OCI-LY1 (cell line): ENCODE data around the gene OR2W1.

ENCODE experiments used
- H2AFZ ChIP-seq: fragments of 200-600 bp; sonication (generic), shearing (Covaris generic); 2 replicates; pipeline ENCODE4 v1.6.0; 2014; ENCODE audit warnings: antibody characterized with exemption, mild to moderate bottlenecking, low read length
- H3F3A ChIP-seq: fragments of 200-600 bp; sonication (generic), shearing (Covaris generic); 2 replicates; pipeline ENCODE4 v1.6.0; 2014; ENCODE audit warnings: mild to moderate bottlenecking, antibody characterized with exemption, low read length, moderate library complexity; ENCODE audit not compliant: insufficient read depth
- H3K27ac ChIP-seq: fragments of 200-600 bp; sonication (generic); 2 replicates; pipeline ENCODE4 v1.5.1; 2014; ENCODE audit warnings: low read length, mixed run types, mild to moderate bottlenecking, low read depth; ENCODE audit not compliant: poor library complexity, severe bottlenecking
- H3K27me3 ChIP-seq: fragments of 200-600 bp; sonication (generic); 2 replicates; pipeline ENCODE4 v1.6.0; 2014; ENCODE audit warnings: antibody characterized with exemption, mild to moderate bottlenecking, low read length, moderate library complexity; ENCODE audit not compliant: insufficient read depth
- H3K36me3 ChIP-seq: fragments of 200-600 bp; sonication (generic); 2 replicates; pipeline ENCODE4 v1.6.1; 2014; ENCODE audit warnings: mild to moderate bottlenecking, antibody characterized with exemption, low read length, moderate library complexity, mixed read lengths; ENCODE audit not compliant: insufficient read depth
- H3K4me1 ChIP-seq: fragments of 200-600 bp; sonication (generic); 2 replicates; pipeline ENCODE4 v1.5.1; 2014; ENCODE audit warnings: mild to moderate bottlenecking, low read length, moderate library complexity; ENCODE audit not compliant: insufficient read depth, severe bottlenecking
- H3K4me2 ChIP-seq: fragments of 200-600 bp; sonication (generic), shearing (Covaris generic); 2 replicates; pipeline ENCODE4 v1.6.1; 2014; ENCODE audit warnings: low read length
- H3K4me3 ChIP-seq: fragments of 200-600 bp; sonication (generic); 2 replicates; pipeline ENCODE4 v1.5.1; 2014; ENCODE audit warnings: low read length, low read depth, mild to moderate bottlenecking, mixed read lengths; ENCODE audit not compliant: poor library complexity, severe bottlenecking
- H3K79me2 ChIP-seq: fragments of 200-600 bp; shearing (Covaris generic); 2 replicates; pipeline ENCODE4 v1.6.1; 2016; ENCODE audit warnings: mixed run types, low read length, mixed read lengths; ENCODE audit not compliant: insufficient read depth
- H3K9ac ChIP-seq: fragments of 200-600 bp; sonication (generic), shearing (Covaris generic); 2 replicates; pipeline ENCODE4 v1.6.1; 2014; ENCODE audit warnings: mild to moderate bottlenecking, low read length, mixed read lengths
- H3K9me2 ChIP-seq: fragments of 200-600 bp; sonication (generic), shearing (Covaris generic); 2 replicates; pipeline ENCODE4 v1.6.1; 2014; ENCODE audit warnings: low read depth, mild to moderate bottlenecking, low read length, mixed read lengths
- H3K9me3 ChIP-seq: fragments of 200-600 bp; shearing (Covaris generic); 2 replicates; pipeline ENCODE4 v1.6.1; 2014; ENCODE audit warnings: low read length, mixed read lengths
- H4K20me1 ChIP-seq: fragments of 200-600 bp; sonication (generic), shearing (Covaris generic); 2 replicates; pipeline ENCODE4 v1.6.0; 2016; ENCODE audit warnings: mild to moderate bottlenecking, low read length; ENCODE audit not compliant: insufficient read depth
- CTCF ChIP-seq: fragments of 200-600 bp; sonication (generic), shearing (Covaris generic); IDR thresholded peaks from 2 replicates; pipeline ENCODE4 v1.5.1; 2017; ENCODE audit warnings: mild to moderate bottlenecking, antibody characterized with exemption, low read length, moderate library complexity, mixed read lengths
- EZH2 ChIP-seq: fragments of 200-600 bp; sonication (generic), shearing (Covaris generic); IDR thresholded peaks from 2 replicates; pipeline ENCODE4 v1.8.0; 2017; ENCODE audit warnings: borderline replicate concordance, mixed run types, mild to moderate bottlenecking, antibody characterized with exemption, low read length, moderate library complexity, mixed read lengths

Gene OR2W1

GRCh38 chr6:29082457-29082856 lies 37.5 kb upstream of the OR2W1 start:
- no peak overlapping the region for H2AFZ ChIP-seq
- TF ChIP-seq EZH2: no peak
- TF ChIP-seq CTCF: no peak

GRCh38 chr6:29081312-29081711 lies 36.3 kb upstream of the OR2W1 start:
- no peaks in the 10 kb centered on the region for H3K9me2 ChIP-seq
- no peaks in the 10 kb centered on the region for H3K36me3 ChIP-seq
- H3K4me3 ChIP-seq: no peak overlapping the region
- TF ChIP-seq CTCF (no peak), EZH2 (no peak)
- no peak overlapping the region for H2AFZ ChIP-seq
- no peaks in the 10 kb centered on the region for H3K79me2 ChIP-seq
- H3K27me3 ChIP-seq: no peaks in the 10 kb centered on the region
- no peak overlapping the region for H3K27ac ChIP-seq
- H3K4me2 ChIP-seq: no peak overlapping the region
- no peak overlapping the region for H3K9ac ChIP-seq
- H3K4me1 ChIP-seq: no peaks in the 10 kb centered on the region
- H3F3A ChIP-seq: no peaks in the 10 kb centered on the region
- no peaks in the 10 kb centered on the region for H4K20me1 ChIP-seq
- no peaks in the 10 kb centered on the region for H3K9me3 ChIP-seq

More at GRCh38 chr6:29082457-29082856, 37.5 kb upstream of the OR2W1 start:
- Histone ChIP-seq H3K79me2 (no peaks in the 10 kb centered on the region), H3K27ac (no peak overlapping the region), H3K9me2 (no peaks in the 10 kb centered on the region), H3K9me3 (no peaks in the 10 kb centered on the region), H3F3A (no peaks in the 10 kb centered on the region), H3K9ac (no peak overlapping the region), H3K4me1 (no peaks in the 10 kb centered on the region), H4K20me1 (no peaks in the 10 kb centered on the region), H3K4me2 (no peak overlapping the region), H3K27me3 (no peaks in the 10 kb centered on the region), H3K36me3 (no peaks in the 10 kb centered on the region), H3K4me3 (no peak overlapping the region)

- Histone ChIP-seq H3F3A (no peaks in the 10 kb centered on the region), H3K27ac (no peak overlapping the region)
- TF ChIP-seq CTCF (no peak), EZH2 (no peak)
Measured at GRCh38 chr6:29079203-29079602, 34.2 kb upstream of the OR2W1 start.

More at GRCh38 chr6:29079203-29079602, 34.2 kb upstream of the OR2W1 start:
- Histone ChIP-seq H3K9me3 (no peaks in the 10 kb centered on the region), H3K36me3 (no peaks in the 10 kb centered on the region), H3K4me1 (no peaks in the 10 kb centered on the region), H3K79me2 (no peaks in the 10 kb centered on the region), H3K27me3 (no peaks in the 10 kb centered on the region), H3K9ac (no peak overlapping the region), H4K20me1 (no peaks in the 10 kb centered on the region), H2AFZ (no peak overlapping the region), H3K9me2 (no peaks in the 10 kb centered on the region), H3K4me2 (no peak overlapping the region), H3K4me3 (no peak overlapping the region)
